Skeletal muscle tissue (tissue), 4 donors: ENCODE measurements around the gene RPTOR. TPM values are rescaled to one million over a fixed set of nuclear protein-coding genes. Genes with fewer than 3 reads are reported as not detected.

Source experiments
- H3K27ac ChIP-seq: one replicate; pipeline ENCODE4 v1.7.0; 2013; ENCODE audit warnings: mild to moderate bottlenecking, low read depth, low read length, inconsistent platforms
- H3K27me3 ChIP-seq, 3 donors: one replicate each; pipeline ENCODE4 v1.7.0; 2013; ENCODE audit warnings: low read length in 3 of 3; ENCODE audit not compliant: control insufficient read depth in 3 of 3, insufficient read depth in 3 of 3
- H3K36me3 ChIP-seq, 3 donors: one replicate each; pipeline ENCODE4 v1.7.0; 2013; ENCODE audit warnings: low read length in 3 of 3; ENCODE audit not compliant: control insufficient read depth in 3 of 3, insufficient read depth in 3 of 3
- H3K4me1 ChIP-seq, 3 donors: one replicate each; pipeline ENCODE4 v1.7.0; 2013; ENCODE audit warnings: low read length in 3 of 3, mild to moderate bottlenecking in 3 of 3; ENCODE audit not compliant: control insufficient read depth in 3 of 3, insufficient read depth in 3 of 3
- H3K4me3 ChIP-seq, 3 donors: one replicate each; pipeline ENCODE4 v1.7.0; 2013; ENCODE audit warnings: low read length in 3 of 3
- H3K9ac ChIP-seq, 3 donors: one replicate each; pipeline ENCODE4 v1.7.0; 2013; ENCODE audit warnings: low read length in 3 of 3, mild to moderate bottlenecking in 3 of 3, moderate library complexity in 2 of 3, low read depth in 1 of 3
- H3K9me3 ChIP-seq, 3 donors: one replicate each; pipeline ENCODE4 v1.7.0; 2013; ENCODE audit warnings: low read length in 3 of 3; ENCODE audit not compliant: control insufficient read depth in 3 of 3
- total RNA-seq: library from RNA; depleted of rRNA; stranded (reverse); fragments of >200 nt; gene quantifications from one replicate; pipeline ENCODE4 v1.2.3, GENCODE V29; 2014
- donor health status: Osteomylitis.

Gene RPTOR
- total RNA-seq, 1 donor from 2014 or later, result 24.5 TPM

DNA sequence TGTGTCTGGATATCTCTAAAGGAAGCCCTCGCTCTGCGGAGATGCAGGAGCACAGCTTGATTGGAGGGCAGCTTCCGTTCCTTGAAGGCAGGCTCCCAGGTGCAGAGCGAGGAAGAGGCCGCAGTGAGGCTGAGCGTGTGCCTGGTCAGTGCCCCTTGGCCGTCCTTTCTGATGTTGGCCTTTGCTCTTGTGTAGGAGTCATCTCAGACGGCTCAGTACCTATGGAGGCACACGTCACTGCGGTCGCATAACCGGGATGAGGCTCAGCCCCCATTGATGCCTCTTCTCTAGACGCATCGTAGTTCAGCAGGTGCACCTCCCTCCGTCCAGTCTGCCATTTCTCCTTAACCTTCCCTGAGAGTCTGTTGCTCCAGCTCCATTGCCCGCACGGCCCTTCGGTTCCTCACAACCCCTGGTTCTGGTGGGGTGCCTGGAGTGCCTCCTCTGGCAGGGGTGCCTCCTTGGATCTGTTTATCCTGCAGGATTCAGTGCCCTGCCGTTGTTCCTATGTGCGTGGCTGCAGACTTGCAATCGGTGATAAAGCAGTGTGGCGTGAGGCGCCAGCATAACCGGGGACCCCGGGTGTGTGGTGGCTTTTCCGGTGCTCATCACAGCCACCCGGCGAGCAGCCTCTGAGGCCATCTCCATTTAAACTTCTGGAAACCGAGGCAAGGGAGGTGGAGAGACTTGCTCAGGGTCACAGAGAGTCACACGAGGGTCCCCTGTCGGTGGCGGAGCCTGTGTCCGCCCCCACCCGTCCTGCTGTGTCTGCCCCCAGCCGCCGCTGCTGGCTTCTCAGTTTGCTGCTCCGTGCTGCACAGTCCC, 258.2 kb downstream of the RPTOR start:
- no peak overlapping the region for H3K4me3 ChIP-seq
- no peak overlapping the region for H3K9ac ChIP-seq
- H3K9me3 ChIP-seq, result peaks cover 0 to 2% (median 0%) of the 10 kb centered on the region in 3 donors
- H3K36me3 ChIP-seq, result peaks cover 0 to 5% (median 3%) of the 10 kb centered on the region in 3 donors
- no peaks in the 10 kb centered on the region for H3K27me3 ChIP-seq
- no peak overlapping the region for H3K27ac ChIP-seq
- no peaks in the 10 kb centered on the region for H3K4me1 ChIP-seq

DNA sequence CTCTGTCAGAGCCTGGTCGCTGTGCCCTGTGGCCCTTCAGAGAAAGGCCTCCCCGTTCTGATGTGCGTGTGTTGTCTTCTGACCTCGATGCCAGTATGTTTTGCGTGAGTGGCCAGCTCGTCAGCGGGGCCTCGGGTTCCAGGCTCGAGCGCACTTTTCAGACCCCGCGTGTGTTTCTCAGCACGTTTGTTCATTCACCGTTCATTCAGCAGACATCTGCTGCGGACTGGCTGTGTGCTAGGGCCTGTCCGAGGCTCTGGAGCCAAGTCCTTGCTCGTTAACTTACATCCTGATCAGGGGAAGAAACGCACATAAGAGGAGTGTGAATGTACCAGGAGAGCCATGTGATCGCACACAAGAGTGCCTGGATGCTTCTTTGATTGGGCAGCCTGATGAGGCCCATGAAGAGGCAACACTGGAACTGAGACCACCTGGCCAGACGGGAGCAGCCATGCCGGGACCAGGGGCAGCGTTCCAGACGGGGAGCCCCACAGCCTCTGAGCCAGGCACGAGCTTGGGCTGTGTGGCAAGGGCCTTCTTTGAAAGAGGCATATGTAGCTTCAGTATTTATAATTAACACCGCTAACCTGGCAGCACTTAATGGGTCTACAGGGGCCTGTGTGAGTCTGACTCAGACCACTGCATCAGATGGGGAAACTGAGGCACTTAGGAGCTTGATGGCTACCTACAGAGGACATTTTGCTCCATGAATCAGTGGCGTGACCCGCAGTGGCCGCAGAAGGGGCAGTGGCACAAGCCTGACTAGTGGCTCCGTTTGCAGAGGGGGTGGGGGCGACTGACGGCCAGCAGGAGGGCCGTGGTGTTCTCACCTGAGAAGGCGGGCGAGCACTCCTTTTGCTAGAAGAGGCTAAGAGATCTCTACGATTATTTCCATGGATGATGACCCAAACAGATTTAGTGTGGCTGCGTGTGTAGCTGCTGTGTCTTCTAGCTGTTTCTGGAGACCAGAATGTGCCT, 259.1 kb downstream of the RPTOR start:
- H3K9ac ChIP-seq, result no peak overlapping the region
- no peak overlapping the region for H3K4me3 ChIP-seq
- no peak overlapping the region for H3K27ac ChIP-seq
- H3K4me1 ChIP-seq, result no peaks in the 10 kb centered on the region
- no peaks in the 10 kb centered on the region for H3K27me3 ChIP-seq
- H3K36me3 ChIP-seq, result peaks cover 0 to 5% (median 0%) of the 10 kb centered on the region in 3 donors
- peaks cover 0 to 2% (median 0%) of the 10 kb centered on the region in 3 donors for H3K9me3 ChIP-seq

DNA sequence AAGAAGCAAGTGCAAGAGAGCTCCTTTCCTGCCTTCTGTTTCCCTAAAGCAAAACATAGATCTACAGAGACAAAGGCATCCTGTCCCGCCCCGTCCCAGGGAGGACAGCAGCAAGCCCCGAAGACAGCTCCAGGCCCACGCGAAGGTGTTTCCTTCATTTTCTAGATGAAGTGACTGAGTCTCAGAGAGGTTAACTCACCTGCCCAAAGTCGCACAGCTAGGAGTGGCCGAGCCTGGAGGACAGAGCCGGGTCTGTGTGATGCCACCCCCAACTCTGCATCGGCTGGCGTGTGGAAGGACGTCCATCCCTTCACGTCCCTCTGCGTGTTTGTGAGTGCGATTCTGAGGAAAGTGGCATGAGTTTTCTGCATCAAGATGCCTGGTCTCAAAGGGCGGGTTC, 259.8 kb downstream of the RPTOR start:
- Histone ChIP-seq H3K27ac (no peak overlapping the region), H3K36me3 (peaks cover 0 to 5% (median 0%) of the 10 kb centered on the region in 3 donors)

DNA sequence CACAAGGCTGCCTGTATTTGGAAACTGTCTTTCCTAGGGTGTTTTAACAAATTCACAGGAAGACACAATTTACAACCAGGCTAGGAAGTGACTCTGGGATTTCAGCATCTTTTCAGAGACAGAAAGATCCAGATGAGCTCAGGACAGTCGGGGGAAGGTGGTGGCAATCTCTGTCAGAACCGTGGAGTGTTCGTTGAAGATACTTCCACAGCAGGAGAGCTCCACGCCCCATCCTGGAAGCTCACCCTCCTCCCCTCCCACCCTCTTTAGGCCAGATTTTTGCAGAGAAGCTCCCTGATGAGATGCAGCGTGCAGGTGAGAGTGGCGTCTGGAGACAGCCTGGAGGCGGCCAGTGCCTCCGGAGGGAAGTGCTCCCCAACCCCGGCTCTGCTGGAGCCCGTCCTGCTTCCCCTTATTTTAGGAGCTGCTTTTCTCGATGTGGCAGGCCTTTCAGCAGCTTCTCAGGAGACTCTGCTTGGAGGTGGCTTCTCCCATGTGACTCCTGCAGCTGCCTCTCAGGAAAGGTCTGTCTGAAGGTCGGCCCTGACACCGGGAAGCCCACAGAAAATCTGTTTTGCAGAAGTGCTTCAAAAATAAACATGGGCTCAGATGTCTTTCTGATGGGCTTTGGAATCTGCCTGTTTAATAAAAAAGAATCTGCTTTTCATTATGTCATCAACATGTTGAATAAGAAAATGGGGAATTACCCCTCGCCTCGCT, 260.6 kb downstream of the RPTOR start:
- Histone ChIP-seq H3K4me1 (no peaks in the 10 kb centered on the region), H3K9me3 (peaks cover 0 to 2% (median 0%) of the 10 kb centered on the region in 3 donors), H3K9ac (no peak overlapping the region), H3K36me3 (peaks cover 0 to 5% (median 0%) of the 10 kb centered on the region in 3 donors), H3K4me3 (no peak overlapping the region), H3K27ac (no peak overlapping the region), H3K27me3 (no peaks in the 10 kb centered on the region)

More for the DNA sequence above, 259.8 kb downstream of the RPTOR start:
- Histone ChIP-seq H3K4me3 (no peak overlapping the region), H3K9me3 (peaks cover 0 to 2% (median 0%) of the 10 kb centered on the region in 3 donors), H3K27me3 (no peaks in the 10 kb centered on the region), H3K4me1 (no peaks in the 10 kb centered on the region), H3K9ac (no peak overlapping the region)

DNA sequence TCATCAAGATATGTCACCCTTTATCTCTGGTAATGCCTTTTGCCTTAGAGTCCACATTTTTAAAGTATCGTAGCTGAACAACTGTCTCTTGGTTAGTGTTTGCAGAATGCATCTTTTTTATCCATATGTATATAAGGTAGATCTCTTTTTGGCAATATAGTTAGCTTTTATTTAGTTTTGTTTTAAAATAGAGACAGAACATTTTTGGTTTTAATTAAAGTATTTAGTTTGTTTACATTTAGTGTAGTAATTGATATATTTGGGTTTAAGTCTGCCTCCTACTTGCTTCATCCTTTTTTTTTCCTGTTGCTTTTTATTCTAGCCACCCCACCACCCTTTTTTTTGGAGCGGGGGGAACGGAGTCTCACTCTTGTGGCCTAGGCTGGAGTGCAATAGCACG, 262.4 kb downstream of the RPTOR start:
- no peak overlapping the region for H3K27ac ChIP-seq
- no peaks in the 10 kb centered on the region for H3K27me3 ChIP-seq
- H3K4me3 ChIP-seq, result no peak overlapping the region
- peaks cover 0 to 4% (median 0%) of the 10 kb centered on the region in 3 donors for H3K4me1 ChIP-seq
- H3K36me3 ChIP-seq, result peaks cover 0 to 5% (median 0%) of the 10 kb centered on the region in 3 donors
- peaks cover 0 to 2% (median 0%) of the 10 kb centered on the region in 3 donors for H3K9me3 ChIP-seq
- no peak overlapping the region for H3K9ac ChIP-seq

DNA sequence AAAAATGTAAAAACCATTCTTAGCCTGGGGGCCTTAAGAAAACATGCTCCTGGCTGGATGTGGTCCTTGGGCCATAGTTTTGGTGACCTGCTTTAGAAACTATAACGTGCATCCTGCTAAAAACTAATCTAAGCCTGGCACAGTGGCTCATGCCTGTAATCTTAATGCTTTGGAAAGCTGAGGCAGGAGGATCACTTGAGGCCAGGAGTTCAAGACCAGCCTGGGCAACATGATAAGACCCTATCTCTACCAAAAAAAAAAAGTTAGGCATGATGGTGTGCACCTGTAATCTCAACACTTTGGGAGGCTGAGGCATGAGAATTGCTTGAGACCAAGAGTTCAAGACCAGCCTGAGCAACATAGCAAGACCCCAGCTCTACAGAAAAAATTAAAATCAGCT, 263.2 kb downstream of the RPTOR start:
- H3K9me3 ChIP-seq, result peaks cover 0 to 2% (median 0%) of the 10 kb centered on the region in 3 donors
- no peaks in the 10 kb centered on the region for H3K27me3 ChIP-seq
- no peak overlapping the region for H3K27ac ChIP-seq
- H3K4me3 ChIP-seq, result no peak overlapping the region
- H3K4me1 ChIP-seq, result peaks cover 0 to 4% (median 0%) of the 10 kb centered on the region in 3 donors
- H3K9ac ChIP-seq, result no peak overlapping the region
- H3K36me3 ChIP-seq, result peaks cover 0 to 4% (median 0%) of the 10 kb centered on the region in 3 donors

DNA sequence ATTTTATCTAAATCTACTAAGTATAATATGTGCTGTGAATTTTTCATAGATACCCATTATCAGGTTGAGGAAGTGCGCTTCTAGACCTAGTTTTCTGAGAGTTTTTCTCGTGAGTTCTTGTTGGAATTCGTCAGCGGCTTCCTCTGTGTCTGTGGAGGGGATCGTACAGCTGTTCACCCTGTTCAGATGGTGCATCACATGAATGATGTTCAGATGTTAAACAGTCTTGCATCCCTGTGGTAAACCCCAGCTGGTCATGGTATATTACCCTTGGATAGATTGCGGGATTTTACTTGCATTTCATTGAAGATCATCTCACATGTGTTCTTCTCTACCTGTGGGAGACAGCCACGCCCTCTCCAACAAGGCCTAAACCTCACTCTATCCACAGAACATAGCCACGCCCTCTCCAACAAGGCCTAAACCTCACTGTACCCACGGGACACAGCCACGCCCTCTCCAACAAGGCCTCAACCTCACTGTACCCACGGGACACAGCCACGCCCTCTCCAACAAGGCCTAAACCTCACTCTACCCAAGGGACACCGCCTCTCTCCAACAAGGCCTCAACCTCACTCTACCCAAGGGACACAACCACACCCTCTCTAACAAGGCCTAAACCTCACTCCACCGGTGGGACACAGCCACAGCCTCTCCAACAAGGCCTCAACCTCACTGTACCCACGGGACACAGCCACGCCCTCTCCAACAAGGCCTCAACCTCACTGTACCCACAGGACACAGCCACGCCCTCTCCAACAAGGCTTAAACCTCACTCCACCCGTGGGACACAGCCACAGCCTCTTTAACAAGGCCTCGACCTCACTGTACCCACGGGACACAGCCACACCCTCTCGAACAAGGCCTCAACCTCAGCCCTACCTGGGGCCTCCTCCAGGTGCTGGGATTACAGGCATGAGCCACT, 266.8 kb downstream of the RPTOR start:
- Histone ChIP-seq H3K27me3 (no peaks in the 10 kb centered on the region), H3K36me3 (peaks cover 0 to 2% (median 0%) of the 10 kb centered on the region in 3 donors), H3K4me1 (peaks cover 0 to 11% (median 3%) of the 10 kb centered on the region in 3 donors), H3K9me3 (peaks cover 0 to 2% (median 0%) of the 10 kb centered on the region in 3 donors), H3K27ac (no peak overlapping the region), H3K9ac (no peak overlapping the region), H3K4me3 (no peak overlapping the region)

DNA sequence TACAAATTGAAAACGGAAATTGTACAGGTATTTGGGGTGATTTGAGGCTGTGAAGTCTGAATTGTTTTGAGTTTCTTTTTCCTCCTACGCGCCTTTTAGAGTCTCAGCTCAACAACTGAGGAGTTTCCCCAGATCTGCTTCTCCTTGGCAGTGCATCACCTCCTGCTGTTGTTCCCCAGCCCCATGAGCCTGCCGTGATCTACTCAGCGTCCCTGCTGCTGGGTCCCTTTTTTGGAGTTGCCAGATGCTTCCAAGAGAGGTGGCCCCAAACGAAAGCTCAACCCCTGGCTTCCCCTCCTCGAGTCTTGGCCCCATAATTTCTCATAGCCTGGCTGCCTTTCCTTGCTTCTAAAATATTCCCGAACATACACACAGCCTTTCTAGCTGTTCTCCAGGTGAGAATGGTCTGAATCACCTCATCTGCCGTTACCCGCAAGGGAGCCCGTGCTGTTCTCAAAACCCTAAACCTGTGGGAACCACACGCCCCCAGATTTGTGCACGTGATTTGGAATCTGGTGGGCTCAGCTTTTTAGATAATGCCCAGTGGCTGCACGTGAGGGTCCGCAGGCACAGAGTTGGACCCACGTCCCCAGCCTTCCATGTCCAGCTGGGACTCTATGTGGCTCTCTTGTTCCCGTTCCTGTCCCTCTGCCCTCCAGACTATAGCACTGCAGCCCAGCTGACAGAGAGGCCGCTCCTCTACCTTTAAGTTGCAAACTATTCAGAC, 267.9 kb downstream of the RPTOR start:
- Histone ChIP-seq H3K9me3 (no peaks in the 10 kb centered on the region), H3K27ac (no peak overlapping the region), H3K9ac (no peak overlapping the region)

More for the DNA sequence above, 267.9 kb downstream of the RPTOR start:
- Histone ChIP-seq H3K4me1 (peaks cover 0 to 17% (median 4%) of the 10 kb centered on the region in 3 donors), H3K36me3 (peaks cover 0 to 2% (median 0%) of the 10 kb centered on the region in 3 donors), H3K4me3 (no peak overlapping the region), H3K27me3 (no peaks in the 10 kb centered on the region)
